ENCODE results near the gene DCTN5. TPM values are rescaled to one million over a fixed set of nuclear protein-coding genes. Genes with fewer than 3 reads are reported as not detected.

DCTN5 gene
- total and polyA plus RNA-seq, 2 of the 13 experiments (the other 11 are each of a cell fraction or from before 2014, with no cell fraction given) = 105 to 207 TPM

GRCh38 chr16:23694644-23695373 is 53.5 kb downstream of the DCTN5 start (continued):
- TF ChIP-seq ZNF329 (CRISPR knock-in tag; IDR thresholded peaks at IDR 0.05; ENCODE audit: low read depth) = no peak
- TF ChIP-seq ZNF230 (CRISPR knock-in tag; IDR thresholded peaks at IDR 0.05) = peak; percentile 86; the same call in 1 of the 2 replicates
- peak; percentile 62 for TF ChIP-seq ESRRA (CRISPR knock-in tag; IDR thresholded peaks at IDR 0.05; ENCODE audit: low read depth)
- TF ChIP-seq ZMYM2 (CRISPR knock-in tag; IDR thresholded peaks at IDR 0.05) = no peak
- TF ChIP-seq HMG20A (CRISPR knock-in tag; IDR thresholded peaks at IDR 0.05; ENCODE audit: borderline replicate concordance) = no peak
- peak; percentile 63; the same call in 1 of the 2 replicates for TF ChIP-seq ZNF788 (CRISPR knock-in tag; IDR thresholded peaks at IDR 0.05; ENCODE audit: borderline replicate concordance)
- TF ChIP-seq ZNF615 (CRISPR knock-in tag; IDR thresholded peaks at IDR 0.05; ENCODE audit: borderline replicate concordance) = no peak
- no peak for TF ChIP-seq MAF1 (CRISPR knock-in tag; IDR thresholded peaks at IDR 0.05; ENCODE audit: borderline replicate concordance)
- no peak for TF ChIP-seq MLLT10 (CRISPR knock-in tag; IDR thresholded peaks at IDR 0.05)
- peak; percentile 79; the same call in 1 of the 2 replicates for TF ChIP-seq ZNF891 (CRISPR knock-in tag; IDR thresholded peaks at IDR 0.05)
- peak; percentile 17; the same call in 1 of the 2 replicates for TF ChIP-seq PHF21A (CRISPR knock-in tag; IDR thresholded peaks at IDR 0.05)
- TF ChIP-seq ZNF616 (CRISPR knock-in tag; IDR thresholded peaks at IDR 0.05; ENCODE audit: low read depth) = 0 out of 2 replicates have a peak, but pooled peaks have one; percentile 13
- no peak for TF ChIP-seq POLR2AphosphoS5 (IDR thresholded peaks at IDR 0.05; ENCODE audit: low read depth, low read length)
- TF ChIP-seq ZFP36L1 (CRISPR knock-in tag; IDR thresholded peaks at IDR 0.05) = no peak
- TF ChIP-seq CBX2 (IDR thresholded peaks at IDR 0.05; ENCODE audit: low read depth, low read length) = no peak
- 0 out of 2 replicates have a peak, but pooled peaks have one; percentile 63 for TF ChIP-seq CBX2 (CRISPR knock-in tag; IDR thresholded peaks at IDR 0.05; ENCODE audit: low read depth)
- no peak for TF ChIP-seq ZBTB26 (CRISPR knock-in tag; IDR thresholded peaks at IDR 0.05; ENCODE audit: borderline replicate concordance)
- 0 out of 2 replicates have a peak, but pooled peaks have one; percentile 37 for TF ChIP-seq TAF1 (CRISPR knock-in tag; IDR thresholded peaks at IDR 0.05)
- no peak for TF ChIP-seq LRRFIP1 (CRISPR knock-in tag; conservative IDR thresholded peaks at IDR 0.05)
- no peak for TF ChIP-seq FOXK1 (CRISPR knock-in tag; IDR thresholded peaks at IDR 0.05; ENCODE audit: borderline replicate concordance, low read depth)
- TF ChIP-seq ZFP36L2 (CRISPR knock-in tag; IDR thresholded peaks at IDR 0.05) = no peak
- no peak for TF ChIP-seq SKIL (CRISPR knock-in tag; IDR thresholded peaks at IDR 0.05; ENCODE audit: borderline replicate concordance)
- TF ChIP-seq MTA1 (CRISPR knock-in tag; IDR thresholded peaks at IDR 0.05; ENCODE audit: borderline replicate concordance) = peak; percentile 72; the same call in 1 of the 2 replicates
- TF ChIP-seq ZNF792 (CRISPR knock-in tag; IDR thresholded peaks at IDR 0.05) = no peak
